ENCODE data around the gene PRC1. TPM values are rescaled to one million over a fixed set of nuclear protein-coding genes. Genes with fewer than 3 reads are reported as not detected.
"Not testable (repeated sequence)": the region's sequence is repeated elsewhere in the genome, so short reads cannot be mapped to it uniquely, and the experiment has no call there.

The PRC1 gene, protein sequence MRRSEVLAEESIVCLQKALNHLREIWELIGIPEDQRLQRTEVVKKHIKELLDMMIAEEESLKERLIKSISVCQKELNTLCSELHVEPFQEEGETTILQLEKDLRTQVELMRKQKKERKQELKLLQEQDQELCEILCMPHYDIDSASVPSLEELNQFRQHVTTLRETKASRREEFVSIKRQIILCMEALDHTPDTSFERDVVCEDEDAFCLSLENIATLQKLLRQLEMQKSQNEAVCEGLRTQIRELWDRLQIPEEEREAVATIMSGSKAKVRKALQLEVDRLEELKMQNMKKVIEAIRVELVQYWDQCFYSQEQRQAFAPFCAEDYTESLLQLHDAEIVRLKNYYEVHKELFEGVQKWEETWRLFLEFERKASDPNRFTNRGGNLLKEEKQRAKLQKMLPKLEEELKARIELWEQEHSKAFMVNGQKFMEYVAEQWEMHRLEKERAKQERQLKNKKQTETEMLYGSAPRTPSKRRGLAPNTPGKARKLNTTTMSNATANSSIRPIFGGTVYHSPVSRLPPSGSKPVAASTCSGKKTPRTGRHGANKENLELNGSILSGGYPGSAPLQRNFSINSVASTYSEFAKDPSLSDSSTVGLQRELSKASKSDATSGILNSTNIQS
- 10 to 100 TPM; 66.6 to 75.2 (median 72.5) TPM for polyA plus RNA-seq (ENCODE audit: insufficient read length in 4 of 4)

DNA sequence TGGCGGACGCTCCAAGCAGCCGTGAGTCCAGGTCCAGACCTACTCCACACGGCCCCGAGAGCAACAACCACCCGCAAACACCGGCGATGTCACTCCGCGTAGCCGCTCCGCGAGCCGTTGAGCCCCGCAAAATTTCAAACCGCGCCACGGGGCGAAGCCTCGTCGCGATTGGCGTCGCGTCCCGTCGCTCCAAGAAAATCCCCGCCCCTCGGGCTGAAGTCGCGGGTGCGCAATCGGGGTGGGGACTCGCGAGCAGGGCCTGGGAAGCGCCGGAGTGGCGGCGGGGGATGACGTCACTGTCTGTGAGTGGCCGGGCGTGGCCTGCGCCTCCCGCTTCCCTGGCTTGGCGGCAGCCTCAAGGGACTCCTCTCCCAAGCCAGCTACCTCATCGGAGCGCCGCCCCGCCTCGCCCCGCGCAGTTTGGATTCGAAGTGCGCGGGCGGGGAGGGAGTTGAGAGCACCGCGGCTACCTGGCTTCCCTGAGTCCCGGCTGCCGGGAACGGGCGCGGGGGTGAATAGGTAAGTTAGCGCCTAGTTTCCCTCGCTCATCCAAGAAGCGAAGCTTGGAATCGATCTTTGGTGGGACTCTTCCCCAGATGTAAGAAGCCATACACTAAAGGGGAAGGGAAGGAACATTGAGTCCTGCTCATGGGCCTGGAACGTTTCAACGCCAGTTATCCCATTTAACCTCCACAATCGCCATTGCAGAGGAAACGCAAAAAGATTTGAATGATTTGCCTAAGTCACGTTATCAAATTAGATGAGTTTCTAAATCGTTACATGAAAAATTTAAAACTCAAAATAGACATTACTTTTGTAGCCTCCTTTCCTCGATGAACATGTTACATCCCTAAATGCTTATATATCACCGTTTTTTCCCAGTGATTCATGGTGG, at the start of gene PRC1:
Gene PRC1, minus strand, starts transcription at position 119 of the 895 bp plus-strand sequence. Its CDS starts 118 bp downstream, at position 1.
- peak; percentile 91 to 94 (median 92) for DNase-seq (ENCODE audit: low read depth in 4 of 4, low spot score in 3 of 4)

GRCh38 chr15:91043202-91043874, 49.0 kb upstream of the PRC1 start:
- no peak for DNase-seq (ENCODE audit: low read depth in 4 of 4, low spot score in 3 of 4)

- no peak for DNase-seq (ENCODE audit: low read depth in 4 of 4, low spot score in 3 of 4)
These were observed 46.5 kb upstream of the PRC1 start for GRCh38 chr15:91040856-91041255.

- no peak for DNase-seq (ENCODE audit: low read depth in 4 of 4, low spot score in 3 of 4)
These were observed 45.7 kb upstream of the PRC1 start for GRCh38 chr15:91039996-91040395.

- DNase-seq (ENCODE audit: low read depth in 4 of 4, low spot score in 3 of 4) = peak in 1 of 4 donors; percentile 31
These were observed 38.8 kb upstream of the PRC1 start for GRCh38 chr15:91032919-91033803.

- DNase-seq (ENCODE audit: low read depth in 4 of 4, low spot score in 3 of 4) = no peak
These were observed 37.5 kb upstream of the PRC1 start for GRCh38 chr15:91031796-91032195.

- DNase-seq (ENCODE audit: low read depth in 4 of 4, low spot score in 3 of 4) = no peak
These were observed 33.3 kb upstream of the PRC1 start for GRCh38 chr15:91027677-91028076.

GRCh38 chr15:91023720-91024119, 29.4 kb upstream of the PRC1 start:
- DNase-seq (ENCODE audit: low read depth in 4 of 4, low spot score in 3 of 4) = no peak

- DNase-seq (ENCODE audit: low read depth in 4 of 4, low spot score in 3 of 4) = no peak
These were observed 28.4 kb upstream of the PRC1 start for GRCh38 chr15:91022832-91023129.

DNA sequence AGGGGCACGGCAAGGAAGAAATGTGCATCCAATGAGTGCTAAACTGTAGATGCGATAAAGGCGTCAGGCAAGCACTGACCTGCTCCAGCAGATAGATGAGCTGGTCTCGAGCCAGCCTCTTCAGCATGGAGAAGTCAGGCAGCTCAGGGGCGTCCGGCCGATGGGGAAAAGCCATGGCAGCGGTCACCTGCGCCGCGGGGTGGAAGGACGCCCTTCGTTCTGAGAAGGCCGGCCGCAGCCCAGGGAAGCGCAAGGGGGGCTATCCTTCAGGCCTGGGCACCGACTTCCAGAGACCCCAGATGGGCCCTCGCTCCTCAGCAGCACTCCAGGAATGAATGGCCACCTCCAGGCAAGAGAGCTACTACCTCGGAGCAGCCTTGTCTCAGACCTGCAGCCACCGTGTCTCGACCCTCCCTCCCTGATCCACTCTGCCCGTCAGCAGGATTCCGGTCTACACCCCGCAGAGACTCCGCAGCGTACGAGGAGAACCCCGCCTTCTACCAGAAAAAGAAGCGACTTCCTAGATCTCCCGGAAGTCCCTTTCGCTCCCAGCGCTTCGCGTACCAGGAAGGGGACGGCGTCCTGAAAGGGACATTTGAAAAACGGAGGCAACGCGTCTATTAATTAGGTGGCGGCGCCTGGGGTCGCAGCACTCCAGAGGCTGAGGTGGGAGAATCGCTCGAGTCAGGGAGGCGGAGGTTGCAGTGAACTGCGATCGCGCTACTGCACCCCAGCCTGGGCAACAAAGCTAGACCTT, 27.9 kb upstream of the PRC1 start, which contains the start of gene VPS33B:
Gene VPS33B, minus strand, starts transcription at position 520 of the 757 bp plus-strand sequence. Its CDS starts 345 bp downstream, at position 175.
- peak; percentile 67 to 82 (median 77) for DNase-seq (ENCODE audit: low read depth in 4 of 4, low spot score in 3 of 4)

DNA sequence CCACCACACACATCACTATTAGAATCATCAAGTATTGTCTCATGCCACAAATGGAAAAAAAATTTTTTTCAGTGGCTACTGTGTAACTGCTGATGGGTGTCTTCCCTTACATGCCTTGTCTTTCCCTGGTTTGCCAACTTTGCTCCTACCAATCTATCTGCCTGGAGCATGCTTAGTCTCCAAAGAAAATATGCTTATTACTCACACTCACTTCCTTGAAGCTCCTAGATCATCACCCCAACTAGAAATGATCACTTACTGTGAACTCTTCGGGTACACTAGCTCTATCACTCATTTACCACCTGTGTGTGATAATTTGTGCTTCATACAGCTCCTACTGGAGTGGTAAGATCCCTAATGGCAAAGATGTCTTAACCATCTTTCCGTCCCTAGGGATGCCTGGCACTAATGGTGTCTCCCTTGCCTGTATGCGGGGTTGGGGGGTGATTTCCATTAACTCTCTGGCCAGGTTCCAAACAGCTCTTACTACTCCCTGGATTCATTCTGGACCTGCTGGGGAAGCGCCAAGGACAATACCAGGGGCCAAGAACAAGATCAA, 27.3 kb upstream of the PRC1 start:
- DNase-seq (ENCODE audit: low read depth in 4 of 4, low spot score in 3 of 4) = peak in 1 of 4 donors; percentile 4

GRCh38 chr15:91018158-91018557, 23.8 kb upstream of the PRC1 start:
- DNase-seq (ENCODE audit: low read depth in 4 of 4, low spot score in 3 of 4) = no peak

DNA sequence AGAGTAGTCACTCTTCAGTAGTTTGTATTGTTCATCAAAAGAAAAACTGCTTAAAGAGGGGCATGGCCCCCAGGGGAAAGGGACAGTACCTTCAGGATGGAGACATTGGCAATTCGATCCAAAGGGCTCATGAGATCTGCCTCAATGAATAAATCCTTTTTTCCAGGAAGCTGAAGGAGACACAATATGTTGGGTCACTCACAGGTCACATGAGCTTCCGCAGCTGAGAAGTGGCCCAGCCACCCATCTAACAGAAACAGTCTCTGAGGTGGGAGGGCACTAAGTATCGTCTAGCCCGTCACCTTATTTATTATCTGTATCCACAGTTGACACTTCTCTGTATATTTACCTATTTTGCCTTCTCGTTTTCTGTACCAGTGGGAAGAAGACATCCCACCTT, 23.4 kb upstream of the PRC1 start:
- DNase-seq (ENCODE audit: low read depth in 4 of 4, low spot score in 3 of 4) = no peak

- not testable (repeated sequence) for DNase-seq (ENCODE audit: low read depth in 4 of 4, low spot score in 3 of 4)
These were observed 19.4 kb upstream of the PRC1 start for GRCh38 chr15:91013701-91014100.

DNA sequence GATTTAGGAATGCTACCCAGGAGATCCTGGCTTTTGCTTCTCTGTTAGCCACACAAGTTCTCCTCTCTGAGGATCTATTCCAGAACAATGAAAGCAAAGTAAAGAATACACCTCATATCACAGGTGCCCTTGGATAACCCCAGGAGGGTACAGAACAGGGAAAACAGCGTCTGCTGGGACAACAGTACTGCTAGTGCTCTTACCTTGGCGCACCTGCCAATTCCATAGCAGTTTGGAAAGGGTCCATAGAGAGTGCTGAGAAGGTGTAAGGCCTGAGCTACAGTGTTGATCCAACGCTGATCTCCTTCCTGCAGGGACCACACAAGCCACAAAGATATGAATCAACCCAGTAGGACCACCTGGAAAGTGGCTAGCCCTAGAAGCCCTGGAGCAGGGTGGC, 12.9 kb upstream of the PRC1 start:
- DNase-seq (ENCODE audit: low read depth in 4 of 4, low spot score in 3 of 4) = no peak

DNA sequence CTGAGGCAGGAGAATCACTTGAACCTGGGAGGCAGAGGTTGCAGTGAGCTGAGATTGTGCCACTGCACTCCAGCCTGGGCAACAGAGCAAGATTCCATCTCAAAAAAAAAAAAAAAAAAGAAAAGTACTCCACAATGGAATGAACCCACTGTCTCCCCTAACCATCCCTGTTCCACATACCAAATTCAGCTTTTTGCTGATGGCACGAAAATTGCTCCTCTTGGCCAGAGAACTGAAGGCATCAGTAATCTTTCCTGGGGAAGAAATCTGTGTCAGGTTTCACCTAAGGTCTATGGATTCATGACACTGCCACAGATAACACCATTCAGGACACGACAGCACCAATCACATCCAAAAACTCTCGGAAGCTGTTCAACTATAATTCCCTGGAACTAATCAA, 6.9 kb upstream of the PRC1 start:
- no peak for DNase-seq (ENCODE audit: low read depth in 4 of 4, low spot score in 3 of 4)

- DNase-seq (ENCODE audit: low read depth in 4 of 4, low spot score in 3 of 4) = no peak
These were observed 4.4 kb upstream of the PRC1 start for GRCh38 chr15:90998737-90999136.

- DNase-seq (ENCODE audit: low read depth in 4 of 4, low spot score in 3 of 4) = no peak
These were observed 297 bp downstream of the PRC1 start for GRCh38 chr15:90994059-90994416.
